Measurements from ENCODE around the gene DOCK11. TPM values are rescaled to one million over a fixed set of nuclear protein-coding genes. Genes with fewer than 3 reads are reported as not detected.
"Not testable (repeated sequence)": the region's sequence is repeated elsewhere in the genome, so short reads cannot be mapped to it uniquely, and the experiment has no call there.

The DOCK11 gene
- total RNA-seq, 4 donors from 2014 or later: 30.0 to 50.7 (median 35.7) TPM

- TF ChIP-seq EP300 (IDR thresholded peaks at IDR 0.05) (peak in 1 of 2 donors; percentile 15), POLR2A (IDR thresholded peaks at IDR 0.05) (no peak)
- WGBS, 2 donors: 58 to 80% methylated on average over 7 of the region's 7 CpGs
- Histone ChIP-seq H3K4me3 (no peak overlapping the region), H3K9me3 (peaks cover 0 to 7% (median 0%) of the 10 kb centered on the region in 4 donors), H3K27me3 (no peaks in the 10 kb centered on the region), H3K27ac (no peak overlapping the region), H3K36me3 (no peaks in the 10 kb centered on the region), H3K4me1 (no peaks in the 10 kb centered on the region)
- no peak for DNase-seq (ENCODE audit: low spot score in 2 of 2)
Measured at GRCh38 chrX:118468122-118468521, 27.5 kb upstream of the DOCK11 start.

GRCh38 chrX:118470721-118471347, 24.8 kb upstream of the DOCK11 start:
- not testable (repeated sequence) for H3K4me1 ChIP-seq; H3K36me3 ChIP-seq; H3K27ac ChIP-seq; DNase-seq (ENCODE audit: low spot score in 2 of 2); H3K9me3 ChIP-seq; H3K27me3 ChIP-seq; H3K4me3 ChIP-seq
- WGBS, 2 donors: 93 to 100% methylated on average over 4 to 5 of the region's 5 CpGs

GRCh38 chrX:118474586-118474985, 21.0 kb upstream of the DOCK11 start:
- no peaks in the 10 kb centered on the region for H3K27me3 ChIP-seq
- no peak overlapping the region for H3K27ac ChIP-seq
- peaks cover 0 to 7% (median 0%) of the 10 kb centered on the region in 4 donors for H3K9me3 ChIP-seq
- no peaks in the 10 kb centered on the region for H3K36me3 ChIP-seq
- 51 to 61% methylated on average over 6 of the region's 6 CpGs for WGBS, 2 donors
- H3K4me1 ChIP-seq: no peaks in the 10 kb centered on the region
- H3K4me3 ChIP-seq: no peak overlapping the region
- DNase-seq (ENCODE audit: low spot score in 2 of 2): no peak
- TF ChIP-seq POLR2A (IDR thresholded peaks at IDR 0.05): no peak
- TF ChIP-seq CTCF (IDR thresholded peaks at IDR 0.05): no peak
- TF ChIP-seq EP300 (IDR thresholded peaks at IDR 0.05): no peak

GRCh38 chrX:118475903-118476302, 19.7 kb upstream of the DOCK11 start:
- 68 to 87% methylated on average over 4 of the region's 4 CpGs for WGBS, 2 donors
- Histone ChIP-seq H3K36me3 (no peaks in the 10 kb centered on the region), H3K4me1 (no peaks in the 10 kb centered on the region), H3K27ac (no peak overlapping the region), H3K4me3 (no peak overlapping the region), H3K9me3 (peaks cover 0 to 3% (median 0%) of the 10 kb centered on the region in 4 donors), H3K27me3 (no peaks in the 10 kb centered on the region)
- no peak for DNase-seq (ENCODE audit: low spot score in 2 of 2)
- no peak for TF ChIP-seq CTCF (IDR thresholded peaks at IDR 0.05)
- TF ChIP-seq POLR2A (IDR thresholded peaks at IDR 0.05): no peak
- no peak for TF ChIP-seq EP300 (IDR thresholded peaks at IDR 0.05)

- Histone ChIP-seq H3K36me3 (no peaks in the 10 kb centered on the region), H3K4me1 (no peaks in the 10 kb centered on the region), H3K9me3 (no peaks in the 10 kb centered on the region), H3K27ac (no peak overlapping the region), H3K4me3 (no peak overlapping the region), H3K27me3 (no peaks in the 10 kb centered on the region)
- TF ChIP-seq POLR2A (IDR thresholded peaks at IDR 0.05) (no peak), CTCF (IDR thresholded peaks at IDR 0.05) (no peak), EP300 (IDR thresholded peaks at IDR 0.05) (no peak)
- no peak for DNase-seq (ENCODE audit: low spot score in 2 of 2)
- WGBS, 2 donors: 92% methylated on average over 1 of the region's 1 CpG
Measured at GRCh38 chrX:118480172-118480571, 15.4 kb upstream of the DOCK11 start.

- not testable (repeated sequence) for DNase-seq (ENCODE audit: low spot score in 2 of 2); H3K9me3 ChIP-seq; H3K4me3 ChIP-seq; H3K36me3 ChIP-seq; H3K27ac ChIP-seq; H3K27me3 ChIP-seq; H3K4me1 ChIP-seq
- 93 to 97% methylated on average over 4 of the region's 4 CpGs for WGBS, 2 donors
Measured at GRCh38 chrX:118482384-118482783, 13.2 kb upstream of the DOCK11 start.
